ENCODE data around the gene THAP10. TPM values are rescaled to one million over a fixed set of nuclear protein-coding genes. Genes with fewer than 3 reads are reported as not detected.

Gene THAP10
- total and polyA plus RNA-seq, 12 donors: 0.97 to 5.6 (median 3.7) TPM

DNA sequence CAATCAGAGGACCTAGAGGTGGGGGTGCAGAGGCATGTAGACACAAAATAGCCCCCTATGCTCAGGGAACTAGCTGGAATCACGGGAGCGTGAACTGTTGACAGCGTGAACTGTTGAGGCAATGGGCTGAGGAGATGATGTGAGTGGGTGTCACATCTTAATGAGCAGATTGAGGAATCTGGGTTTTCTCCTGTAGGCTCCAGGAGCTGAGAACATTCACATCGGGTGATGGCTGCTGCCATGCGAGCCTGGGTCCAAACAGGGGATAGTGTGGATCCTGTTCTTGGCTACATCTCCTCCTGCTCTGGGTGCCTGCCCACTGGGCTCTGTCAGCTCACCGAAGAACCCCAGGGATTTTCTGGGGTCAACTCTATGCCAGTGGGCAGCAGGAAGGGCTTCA is 40.3 kb downstream of the THAP10 start:
- Histone ChIP-seq H3K27me3 (no peaks in the 10 kb centered on the region), H3K4me1 (replicated peaks in 1 of 2) (peaks cover 4 to 5% of the 10 kb centered on the region in 2 donors), H3K9me3 (replicated peaks in 1 of 3) (no peaks in the 10 kb centered on the region), H3K36me3 (replicated peaks in 1 of 2) (no peaks in the 10 kb centered on the region), H3K27ac (peak overlapping the region in 1 of 5 donors; percentile 11), H3K4me3 (no peak overlapping the region)
- peak in 1 of 7 donors; percentile 43 for DNase-seq
- TF ChIP-seq CTCF (IDR thresholded peaks at IDR 0.05) (no peak), POLR2A (IDR thresholded peaks at IDR 0.05) (no peak)
- intact Hi-C loops (cut with DNase I): no loop called here
- WGBS, 4 donors: 89 to 98% (median 93%) methylated on average over 5 to 6 of the region's 6 CpGs

GRCh38 chr15:70845602-70846360 is 46.5 kb downstream of the THAP10 start:
- no peaks in the 10 kb centered on the region for H3K27me3 ChIP-seq
- DNase-seq: peak in 1 of 7 donors; percentile 18
- H3K4me3 ChIP-seq: no peak overlapping the region
- intact Hi-C loops (cut with DNase I): no loop called here
- H3K27ac ChIP-seq: no peak overlapping the region
- 94 to 99% (median 97%) methylated on average over 6 of the region's 6 CpGs for WGBS, 4 donors
- no peak for TF ChIP-seq POLR2A (IDR thresholded peaks at IDR 0.05)
- no peak for TF ChIP-seq CTCF (IDR thresholded peaks at IDR 0.05)
- no peaks in the 10 kb centered on the region for H3K4me1 ChIP-seq (replicated peaks in 1 of 2)
- H3K9me3 ChIP-seq (replicated peaks in 1 of 3): no peaks in the 10 kb centered on the region
- H3K36me3 ChIP-seq (replicated peaks in 1 of 2): no peaks in the 10 kb centered on the region

GRCh38 chr15:70837476-70837875 is 54.8 kb downstream of the THAP10 start:
- TF ChIP-seq POLR2A (IDR thresholded peaks at IDR 0.05): no peak
- no peak for TF ChIP-seq CTCF (IDR thresholded peaks at IDR 0.05)
- no peak for DNase-seq
- Histone ChIP-seq H3K4me3 (no peak overlapping the region), H3K36me3 (replicated peaks in 1 of 2) (peaks cover 0 to 2% of the 10 kb centered on the region in 2 donors), H3K27me3 (no peaks in the 10 kb centered on the region), H3K27ac (no peak overlapping the region), H3K4me1 (replicated peaks in 1 of 2) (no peaks in the 10 kb centered on the region), H3K9me3 (replicated peaks in 1 of 3) (no peaks in the 10 kb centered on the region)
- intact Hi-C loops (cut with DNase I): no loop called here
- WGBS, 4 donors: 93 to 100% (median 94%) methylated on average over 2 of the region's 2 CpGs

GRCh38 chr15:70835841-70836240 is 56.4 kb downstream of the THAP10 start:
- H3K4me1 ChIP-seq (replicated peaks in 1 of 2): no peaks in the 10 kb centered on the region
- no peak overlapping the region for H3K4me3 ChIP-seq
- no peaks in the 10 kb centered on the region for H3K9me3 ChIP-seq (replicated peaks in 1 of 3)
- H3K36me3 ChIP-seq (replicated peaks in 1 of 2): peaks cover 0 to 12% of the 10 kb centered on the region in 2 donors
- WGBS, 4 donors: 82 to 99% (median 89%) methylated on average over 3 of the region's 3 CpGs
- TF ChIP-seq POLR2A (IDR thresholded peaks at IDR 0.05): no peak
- no peak for TF ChIP-seq CTCF (IDR thresholded peaks at IDR 0.05)
- DNase-seq: peak in 1 of 7 donors; percentile 24
- H3K27ac ChIP-seq: no peak overlapping the region
- H3K27me3 ChIP-seq: no peaks in the 10 kb centered on the region
- intact Hi-C loops (cut with DNase I): no loop called here

Data from adrenal gland (tissue), 12 donors.